ENCODE results near the gene C2CD2L. TPM values are rescaled to one million over a fixed set of nuclear protein-coding genes. Genes with fewer than 3 reads are reported as not detected.
A peak's percentile ranks its signal among the peaks of the same experiment; 100 is the strongest.

The C2CD2L gene
- total and polyA plus RNA-seq, 2 of the 13 experiments (the other 11 are each of a cell fraction or from before 2014, with no cell fraction given) = 3.7 to 5.5 TPM

GRCh38 chr11:119095066-119095880, 11.9 kb upstream of the C2CD2L start (continued):
- peak; percentile 83; the same call in 1 of the 2 replicates for TF ChIP-seq EEA1 (CRISPR knock-in tag; IDR thresholded peaks at IDR 0.05; ENCODE audit: borderline replicate concordance)
- TF ChIP-seq TFAP4 (IDR thresholded peaks at IDR 0.05; ENCODE audit: borderline replicate concordance, low read depth) = no peak
- no peak for TF ChIP-seq PHF5A (CRISPR knock-in tag; IDR thresholded peaks at IDR 0.05; ENCODE audit: low read depth, unreplicated experiment)
- peak; percentile 99 for TF ChIP-seq ZNF501 (CRISPR knock-in tag; IDR thresholded peaks at IDR 0.05)
- TF ChIP-seq REST (IDR thresholded peaks at IDR 0.05; ENCODE audit: borderline replicate concordance in 1 of 2, low read depth in 1 of 2, low read length in 2 of 2) = peak in 1 of 2 experiments; percentile 83; a peak in 1 of 4 replicates
- 0 out of 2 replicates have a peak, but pooled peaks have one; percentile 30 for TF ChIP-seq ZNF232 (CRISPR knock-in tag; IDR thresholded peaks at IDR 0.05; ENCODE audit: borderline replicate concordance)
- TF ChIP-seq ZNF570 (CRISPR knock-in tag; IDR thresholded peaks at IDR 0.05; ENCODE audit: borderline replicate concordance) = no peak
- TF ChIP-seq EP300 (IDR thresholded peaks at IDR 0.05; ENCODE audit: low read depth in 2 of 2, low read length in 2 of 2) = peak in 1 of 2 experiments; percentile 47; a peak in 2 of 4 replicates
- 0 out of 2 replicates have a peak, but pooled peaks have one; percentile 10 for TF ChIP-seq EP300 (CRISPR knock-in tag; IDR thresholded peaks at IDR 0.05; ENCODE audit: borderline replicate concordance)
- TF ChIP-seq IRX3 (CRISPR knock-in tag; IDR thresholded peaks at IDR 0.05; ENCODE audit: borderline replicate concordance, low read depth) = peak; percentile 82
- TF ChIP-seq ZNF276 (CRISPR knock-in tag; IDR thresholded peaks at IDR 0.05; ENCODE audit: low read depth) = no peak; the same call in 1 of the 2 replicates
- TF ChIP-seq ONECUT2 (CRISPR knock-in tag; IDR thresholded peaks at IDR 0.05) = no peak
- TF ChIP-seq ZHX2 (IDR thresholded peaks at IDR 0.05; ENCODE audit: low read depth) = no peak
- TF ChIP-seq ZHX2 (CRISPR knock-in tag; IDR thresholded peaks at IDR 0.05; ENCODE audit: borderline replicate concordance) = peak; percentile 77; the same call in 1 of the 2 replicates
- TF ChIP-seq DNMT1 (CRISPR knock-in tag; IDR thresholded peaks at IDR 0.05) = 0 out of 2 replicates have a peak, but pooled peaks have one; percentile 44

All from HepG2 (cell line).